ENCODE results near the gene IKZF3.

The IKZF3 gene

GRCh38 chr17:39818358-39819000 lies 45.6 kb downstream of the IKZF3 start:
- Histone ChIP-seq H3K4me3 (ENCODE audit: low read depth, low read length) (no peak overlapping the region), H3K36me3 (no peaks in the 10 kb centered on the region), H3K27me3 (ENCODE audit: insufficient read depth, low read depth, severe bottlenecking) (no peaks in the 10 kb centered on the region), H3K27ac (no peak overlapping the region), H3K9me3 (ENCODE audit: severe bottlenecking) (peaks cover 9% of the 10 kb centered on the region)
- TF ChIP-seq, protein P1, sequence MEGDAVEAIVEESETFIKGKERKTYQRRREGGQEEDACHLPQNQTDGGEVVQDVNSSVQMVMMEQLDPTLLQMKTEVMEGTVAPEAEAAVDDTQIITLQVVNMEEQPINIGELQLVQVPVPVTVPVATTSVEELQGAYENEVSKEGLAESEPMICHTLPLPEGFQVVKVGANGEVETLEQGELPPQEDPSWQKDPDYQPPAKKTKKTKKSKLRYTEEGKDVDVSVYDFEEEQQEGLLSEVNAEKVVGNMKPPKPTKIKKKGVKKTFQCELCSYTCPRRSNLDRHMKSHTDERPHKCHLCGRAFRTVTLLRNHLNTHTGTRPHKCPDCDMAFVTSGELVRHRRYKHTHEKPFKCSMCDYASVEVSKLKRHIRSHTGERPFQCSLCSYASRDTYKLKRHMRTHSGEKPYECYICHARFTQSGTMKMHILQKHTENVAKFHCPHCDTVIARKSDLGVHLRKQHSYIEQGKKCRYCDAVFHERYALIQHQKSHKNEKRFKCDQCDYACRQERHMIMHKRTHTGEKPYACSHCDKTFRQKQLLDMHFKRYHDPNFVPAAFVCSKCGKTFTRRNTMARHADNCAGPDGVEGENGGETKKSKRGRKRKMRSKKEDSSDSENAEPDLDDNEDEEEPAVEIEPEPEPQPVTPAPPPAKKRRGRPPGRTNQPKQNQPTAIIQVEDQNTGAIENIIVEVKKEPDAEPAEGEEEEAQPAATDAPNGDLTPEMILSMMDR (IDR thresholded peaks at IDR 0.05; ENCODE audit: low read depth, low read length) = no peak
- no peak for DNase-seq

- H3K4me3 ChIP-seq (ENCODE audit: low read depth, low read length) = no peak overlapping the region
- H3K27ac ChIP-seq = no peak overlapping the region
- TF ChIP-seq, protein P1 (IDR thresholded peaks at IDR 0.05; ENCODE audit: low read depth, low read length) = no peak
- H3K36me3 ChIP-seq = no peaks in the 10 kb centered on the region
- H3K9me3 ChIP-seq (ENCODE audit: severe bottlenecking) = no peaks in the 10 kb centered on the region
- no peak for DNase-seq
- H3K27me3 ChIP-seq (ENCODE audit: insufficient read depth, low read depth, severe bottlenecking) = no peaks in the 10 kb centered on the region
These were observed 47.8 kb downstream of the IKZF3 start for GRCh38 chr17:39816272-39816671.

DNA sequence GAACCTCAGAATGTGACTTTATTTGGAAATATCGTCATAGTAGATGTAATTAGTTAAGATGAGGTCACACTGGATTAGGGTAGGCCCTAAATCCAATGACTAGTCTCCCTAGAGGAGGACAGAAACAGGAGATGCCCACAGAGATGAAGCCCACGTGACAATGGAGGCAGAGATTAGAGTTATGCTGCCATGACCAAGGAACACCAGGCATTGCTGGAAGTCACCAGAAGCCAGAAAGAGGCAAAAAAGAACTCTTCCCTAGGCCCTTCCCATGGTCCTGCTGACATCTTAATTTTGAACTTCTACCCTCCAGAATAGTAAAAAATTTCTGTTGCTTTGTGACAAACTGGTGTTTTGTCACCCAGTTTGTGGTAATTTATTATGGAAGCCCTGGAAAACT lies 49.6 kb downstream of the IKZF3 start:
- TF ChIP-seq, protein P1 (IDR thresholded peaks at IDR 0.05; ENCODE audit: low read depth, low read length) = no peak
- Histone ChIP-seq H3K9me3 (ENCODE audit: severe bottlenecking) (no peaks in the 10 kb centered on the region), H3K36me3 (no peaks in the 10 kb centered on the region), H3K4me3 (ENCODE audit: low read depth, low read length) (no peak overlapping the region), H3K27ac (no peak overlapping the region), H3K27me3 (ENCODE audit: insufficient read depth, low read depth, severe bottlenecking) (no peaks in the 10 kb centered on the region)
- no peak for DNase-seq

GRCh38 chr17:39813631-39814030 lies 50.5 kb downstream of the IKZF3 start:
- no peak overlapping the region for H3K27ac ChIP-seq
- no peaks in the 10 kb centered on the region for H3K36me3 ChIP-seq
- DNase-seq = no peak
- no peaks in the 10 kb centered on the region for H3K9me3 ChIP-seq (ENCODE audit: severe bottlenecking)
- H3K4me3 ChIP-seq (ENCODE audit: low read depth, low read length) = no peak overlapping the region
- TF ChIP-seq, protein P1 (IDR thresholded peaks at IDR 0.05; ENCODE audit: low read depth, low read length) = no peak
- H3K27me3 ChIP-seq (ENCODE audit: insufficient read depth, low read depth, severe bottlenecking) = no peaks in the 10 kb centered on the region

GRCh38 chr17:39812466-39812865 lies 51.6 kb downstream of the IKZF3 start:
- Histone ChIP-seq H3K27me3 (ENCODE audit: insufficient read depth, low read depth, severe bottlenecking) (no peaks in the 10 kb centered on the region), H3K9me3 (ENCODE audit: severe bottlenecking) (no peaks in the 10 kb centered on the region), H3K36me3 (no peaks in the 10 kb centered on the region), H3K27ac (no peak overlapping the region), H3K4me3 (ENCODE audit: low read depth, low read length) (no peak overlapping the region)
- no peak for DNase-seq
- TF ChIP-seq, protein P1 (IDR thresholded peaks at IDR 0.05; ENCODE audit: low read depth, low read length) = no peak
